ENCODE results near the gene PPP6R2. TPM values are rescaled to one million over a fixed set of nuclear protein-coding genes. Genes with fewer than 3 reads are reported as not detected.

Gene PPP6R2
- polyA plus RNA-seq, 1 donor from 2014 or later = 85.4 TPM

GRCh38 chr22:50473855-50474671, 130.9 kb downstream of the PPP6R2 start:
- H2AFZ ChIP-seq (ENCODE audit: low read depth, low read length) = no peak overlapping the region
- H3F3A ChIP-seq (ENCODE audit: insufficient read depth, low read length, poor library complexity, severe bottlenecking) = no peaks in the 10 kb centered on the region
- H3K9me2 ChIP-seq (ENCODE audit: insufficient read depth, low read length) = no peaks in the 10 kb centered on the region
- H3K9ac ChIP-seq (ENCODE audit: low read length) = peak overlapping the region; percentile 84
- peak overlapping the region; percentile 54 for H3K4me2 ChIP-seq (ENCODE audit: low read length)
- H3K27ac ChIP-seq (ENCODE audit: low read length) = peak overlapping the region; percentile 44
- peaks cover 35% of the 10 kb centered on the region for H4K20me1 ChIP-seq (ENCODE audit: insufficient read depth)
- peaks cover 39% of the 10 kb centered on the region for H3K79me2 ChIP-seq (replicated peaks; ENCODE audit: insufficient read depth, low read length)
- no peak for TF ChIP-seq SMC3 (conservative IDR thresholded peaks at IDR 0.05; ENCODE audit: poor library complexity)
- TF ChIP-seq CTCF (IDR thresholded peaks at IDR 0.05; ENCODE audit: poor library complexity, severe bottlenecking) = no peak
- peak; percentile 7 for TF ChIP-seq POLR2AphosphoS5 (IDR thresholded peaks at IDR 0.05)
- TF ChIP-seq REST (IDR thresholded peaks at IDR 0.05; ENCODE audit: borderline replicate concordance) = no peak
- no peak for TF ChIP-seq RAD21 (conservative IDR thresholded peaks at IDR 0.05)
- no peak for TF ChIP-seq MXI1 (conservative IDR thresholded peaks at IDR 0.05; ENCODE audit: poor library complexity, severe bottlenecking)
- H3K36me3 ChIP-seq (ENCODE audit: insufficient read depth, low read length) = no peaks in the 10 kb centered on the region
- no peaks in the 10 kb centered on the region for H3K9me3 ChIP-seq (ENCODE audit: low read length)
- no peaks in the 10 kb centered on the region for H3K27me3 ChIP-seq (ENCODE audit: insufficient read depth, low read depth, low read length)
- H3K4me3 ChIP-seq (ENCODE audit: low read length) = peak overlapping the region; percentile 93

- H2AFZ ChIP-seq (ENCODE audit: low read depth, low read length) = peak within 1 kb of the TSS; percentile 79
- TF ChIP-seq EZH2 (IDR thresholded peaks at IDR 0.05; ENCODE audit: borderline replicate concordance, insufficient read depth, low read length, poor library complexity, severe bottlenecking) (no peak), CTCF (IDR thresholded peaks at IDR 0.05; ENCODE audit: poor library complexity, severe bottlenecking) (no peak), MXI1 (conservative IDR thresholded peaks at IDR 0.05; ENCODE audit: poor library complexity, severe bottlenecking) (peak; percentile 32), EP300 (conservative IDR thresholded peaks at IDR 0.05; ENCODE audit: poor library complexity, severe bottlenecking) (peak; percentile 17), TAF1 (IDR thresholded peaks at IDR 0.05; ENCODE audit: low read depth) (peak; percentile 54), RAD21 (conservative IDR thresholded peaks at IDR 0.05) (no peak), REST (IDR thresholded peaks at IDR 0.05; ENCODE audit: borderline replicate concordance) (no peak), SMC3 (conservative IDR thresholded peaks at IDR 0.05; ENCODE audit: poor library complexity) (no peak), POLR2AphosphoS5 (IDR thresholded peaks at IDR 0.05) (peak; percentile 67)
- H3K79me2 ChIP-seq (replicated peaks; ENCODE audit: insufficient read depth, low read length) = peaks cover 38% of the 10 kb centered on the region
- no peaks in the 10 kb centered on the region for H3F3A ChIP-seq (ENCODE audit: insufficient read depth, low read length, poor library complexity, severe bottlenecking)
- H3K9me3 ChIP-seq (ENCODE audit: low read length) = no peaks in the 10 kb centered on the region
- H3K9me2 ChIP-seq (ENCODE audit: insufficient read depth, low read length) = no peaks in the 10 kb centered on the region
- H3K27me3 ChIP-seq (ENCODE audit: insufficient read depth, low read depth, low read length) = peaks cover 4% of the 10 kb centered on the region
- H4K20me1 ChIP-seq (ENCODE audit: insufficient read depth) = peaks cover 31% of the 10 kb centered on the region
- H3K4me3 ChIP-seq (ENCODE audit: low read length) = peak within 1 kb of the TSS; percentile 93
- peak within 1 kb of the TSS; percentile 86 for H3K4me2 ChIP-seq (ENCODE audit: low read length)
- H3K27ac ChIP-seq (ENCODE audit: low read length) = peak within 1 kb of the TSS; percentile 61
- no peaks in the 10 kb centered on the region for H3K36me3 ChIP-seq (ENCODE audit: insufficient read depth, low read length)
- H3K9ac ChIP-seq (ENCODE audit: low read length) = peak within 1 kb of the TSS; percentile 84
Observed at GRCh38 chr22:50474710-50475651, 131.9 kb downstream of the PPP6R2 start, which contains the start of gene SBF1. SBF1 (minus strand) TSS chr22:50475035; CDS start chr22:50474840, 195 bp downstream.

Measured in neural cell (in vitro differentiated cells).